ENCODE data around the gene PDXDC1.
"Not testable (repeated sequence)": the region's sequence is repeated elsewhere in the genome, so short reads cannot be mapped to it uniquely, and the experiment has no call there.

GRCh38 chr16:15093571-15093954 lies 118.7 kb downstream of the PDXDC1 start:
- TF ChIP-seq ZNF565 (CRISPR knock-in tag; conservative IDR thresholded peaks at IDR 0.05; ENCODE audit: low read depth); CSDC2 (CRISPR knock-in tag; IDR thresholded peaks at IDR 0.05); TCF4 (CRISPR knock-in tag; IDR thresholded peaks at IDR 0.05; ENCODE audit: borderline replicate concordance); CSRNP3 (CRISPR knock-in tag; IDR thresholded peaks at IDR 0.05); PPARA (CRISPR knock-in tag; IDR thresholded peaks at IDR 0.05; ENCODE audit: borderline replicate concordance); ZFP30 (CRISPR knock-in tag; IDR thresholded peaks at IDR 0.05); ARNTL (CRISPR knock-in tag; IDR thresholded peaks at IDR 0.05; ENCODE audit: borderline replicate concordance, low read depth); ZNF70 (CRISPR knock-in tag; IDR thresholded peaks at IDR 0.05): not testable (repeated sequence)

Data from SK-N-SH treated with all-trans-retinoic acid at 6 μM for 48 hours (cell line).